K562 (cell line): Measurements from ENCODE around the gene CPLANE2. TPM values are rescaled to one million over a fixed set of nuclear protein-coding genes. Genes with fewer than 3 reads are reported as not detected.

Source experiments
- AFF1 ChIP-seq, 2 experiments: fragments of 450-650 bp; IDR thresholded peaks; 2 replicates each; pipeline ENCODE4 v1.6.1; 2018; ENCODE audit warnings: mild to moderate bottlenecking in 2 of 2, low read depth in 1 of 2; ENCODE audit not compliant: partially characterized antibody in 2 of 2
- GTF2E2 ChIP-seq: fragments of 200-800 bp; sonication (Bioruptor generic); IDR thresholded peaks from 2 replicates; pipeline ENCODE4 v1.6.1; 2016; ENCODE audit warnings: missing genetic modification characterization, missing compliant biosample characterization
- HDAC8 ChIP-seq: fragments of 450-650 bp; IDR thresholded peaks from 2 replicates; pipeline ENCODE4 v1.6.1; 2016; ENCODE audit warnings: mild to moderate bottlenecking, missing genetic modification characterization, moderate library complexity, missing compliant biosample characterization
- ID3 ChIP-seq, 2 experiments: fragments of 250-450 bp in 1 of 2; fragments of 450-650 bp in 1 of 2; sonication (Bioruptor Pico) in 1 of 2; IDR thresholded peaks; 2 replicates each; pipeline versions ENCODE4 v1.6.1 to v1.8.0; 2016 to 2021; ENCODE audit warnings: mild to moderate bottlenecking in 2 of 2, moderate library complexity in 2 of 2, missing compliant biosample characterization in 1 of 2, missing genetic modification characterization in 1 of 2
- IFI16 ChIP-seq: fragments of 250-450 bp; sonication (Bioruptor Pico); IDR thresholded peaks from 2 replicates; pipeline ENCODE4 v2.1.2; 2022; ENCODE audit warnings: mild to moderate bottlenecking, inconsistent platforms
- KDM2B ChIP-seq: fragments of 250-450 bp; sonication (Bioruptor Pico); IDR thresholded peaks from 2 replicates; pipeline ENCODE4 v1.8.0; 2021; ENCODE audit warnings: mild to moderate bottlenecking, moderate library complexity
- MTF1 ChIP-seq: fragments of 250-450 bp; sonication (Bioruptor Pico); IDR thresholded peaks from 2 replicates; pipeline ENCODE4 v1.9.0; 2021; ENCODE audit warnings: moderate library complexity, mild to moderate bottlenecking, inconsistent platforms, borderline replicate concordance
- NCOA1 ChIP-seq: fragments of 450-650 bp; IDR thresholded peaks from 2 replicates; pipeline ENCODE4 v1.6.1; 2016; ENCODE audit warnings: low read depth
- RBM17 ChIP-seq: fragments of 200-400 bp; formaldehyde crosslinking; IDR thresholded peaks from 2 replicates; pipeline ENCODE4 v1.6.1; 2017; ENCODE audit warnings: low read depth, mild to moderate bottlenecking, low read length, borderline replicate concordance
- SMARCA5 ChIP-seq: fragments of 450-650 bp; IDR thresholded peaks from 2 replicates; pipeline ENCODE4 v1.6.1; 2016
- SMARCC2 ChIP-seq: fragments of 450-650 bp; IDR thresholded peaks from 2 replicates; pipeline ENCODE4 v1.6.1; 2017; ENCODE audit warnings: antibody characterized with exemption, moderate library complexity, mild to moderate bottlenecking, low read depth
- SMARCE1 ChIP-seq: fragments of 450-650 bp; IDR thresholded peaks from 2 replicates; pipeline ENCODE4 v1.7.1; 2016; ENCODE audit warnings: mild to moderate bottlenecking
- SRSF9 ChIP-seq: fragments of 200-400 bp; formaldehyde crosslinking; IDR thresholded peaks from 2 replicates; pipeline ENCODE4 v1.6.1; 2017; ENCODE audit warnings: low read depth, low read length, borderline replicate concordance
- STAT5B ChIP-seq: fragments of 250-450 bp; sonication (Bioruptor Pico); IDR thresholded peaks from 2 replicates; pipeline ENCODE4 v1.8.0; 2021; ENCODE audit warnings: mild to moderate bottlenecking, inconsistent platforms
- THRAP3 ChIP-seq: fragments of 450-650 bp; IDR thresholded peaks from 2 replicates; pipeline ENCODE4 v1.6.1; 2016; ENCODE audit warnings: mild to moderate bottlenecking, inconsistent platforms, borderline replicate concordance
- VEZF1 ChIP-seq: fragments of 200-800 bp; sonication (Bioruptor generic); IDR thresholded peaks from 2 replicates; pipeline ENCODE4 v1.6.1; 2017; ENCODE audit warnings: missing genetic modification characterization, missing compliant biosample characterization
- ZC3H4 ChIP-seq: sonication (generic); formaldehyde crosslinking; IDR thresholded peaks from 2 replicates; pipeline ENCODE4 v1.9.0; 2021; ENCODE audit warnings: missing genetic modification reagents, borderline replicate concordance
- ZFP36 ChIP-seq: fragments of 150-350 bp; IDR thresholded peaks from 2 replicates; pipeline ENCODE4 v1.6.1; 2018; ENCODE audit warnings: low read length, low read depth; ENCODE audit not compliant: partially characterized antibody
- ZFX ChIP-seq: sonication (generic); formaldehyde crosslinking; IDR thresholded peaks from 2 replicates; pipeline ENCODE4 v1.8.0; 2022; ENCODE audit warnings: mild to moderate bottlenecking, missing genetic modification reagents, moderate library complexity
- polyA plus RNA-seq, 8 experiments: library from polyadenylated mRNA; depleted of rRNA in 4 of 8; stranded (reverse) in 5 of 8; unstranded in 3 of 8; fragments of >200 nt; fragmentation: Nextera tagmentation in 2 of 8; fragmentation: Illumina TruSeq in 1 of 8; extraction: Ambion mirVana in 2 of 8; extraction: Trizol in 1 of 8; gene quantifications; 2 replicates each; pipeline versions ENCODE4 v1.2.1 to v1.2.3, GENCODE V29; 2011 to 2014; ENCODE audit warnings: inconsistent platforms in 1 of 8, missing spikeins in 1 of 8
- total RNA-seq, 7 experiments: library from RNA; depleted of rRNA in 6 of 7; stranded (reverse); fragments of >200 nt in 6 of 7; fragmentation: Illumina TruSeq in 2 of 7; extraction: Trizol in 2 of 7; gene quantifications; 2 replicates each; pipeline versions ENCODE4 v1.2.1 to v1.2.3, GENCODE V29; 2011 to 2021; ENCODE audit warnings: low replicate concordance in 1 of 7

Gene CPLANE2
- total and polyA plus RNA-seq, 9 of the 15 experiments (the other 6 are each of a cell fraction or from before 2014, with no cell fraction given) = 0.17 to 20.9 (median 8.1) TPM

GRCh38 chr1:16207318-16208269, 29.4 kb downstream of the CPLANE2 start (continued):
- TF ChIP-seq AFF1 (IDR thresholded peaks at IDR 0.05; ENCODE audit: low read depth in 1 of 2, partially characterized antibody in 2 of 2) (peak in 1 of 2 experiments; percentile 46), RBM17 (no peak), THRAP3 (no peak; the same call in 1 of the 2 replicates), ID3 (CRISPR knock-in tag; IDR thresholded peaks at IDR 0.05) (no peak), ID3 (tag; IDR thresholded peaks at IDR 0.05) (0 out of 2 replicates have a peak, but pooled peaks have one; percentile 50), SMARCE1 (peak; percentile 64), VEZF1 (peak; percentile 29), KDM2B (no peak), GTF2E2 (tag) (peak; percentile 50; the same call in 1 of the 2 replicates), MTF1 (CRISPR knock-in tag) (no peak), ZFX (peak; percentile 48; the same call in 1 of the 2 replicates), ZFP36 (no peak), NCOA1 (0 out of 2 replicates have a peak, but pooled peaks have one; percentile 26), HDAC8 (tag) (peak; percentile 58; the same call in 1 of the 2 replicates), STAT5B (0 out of 2 replicates have a peak, but pooled peaks have one; percentile 42), SRSF9 (no peak), ZC3H4 (peak; percentile 90; the same call in 1 of the 2 replicates), SMARCA5 (peak; percentile 79), SMARCC2 (0 out of 2 replicates have a peak, but pooled peaks have one; percentile 26), IFI16 (CRISPR knock-in tag) (no peak)
